Kidney tubule cell (primary cell): Measurements from ENCODE around the gene TSR1.
A peak's percentile ranks its signal among the peaks of the same experiment; 100 is the strongest.

Source experiments
- DNase-seq: peaks from one replicate; pipeline ENCODE4 v3.0.0-alpha.2; 2018; ENCODE audit warnings: low spot score

Gene TSR1

DNA sequence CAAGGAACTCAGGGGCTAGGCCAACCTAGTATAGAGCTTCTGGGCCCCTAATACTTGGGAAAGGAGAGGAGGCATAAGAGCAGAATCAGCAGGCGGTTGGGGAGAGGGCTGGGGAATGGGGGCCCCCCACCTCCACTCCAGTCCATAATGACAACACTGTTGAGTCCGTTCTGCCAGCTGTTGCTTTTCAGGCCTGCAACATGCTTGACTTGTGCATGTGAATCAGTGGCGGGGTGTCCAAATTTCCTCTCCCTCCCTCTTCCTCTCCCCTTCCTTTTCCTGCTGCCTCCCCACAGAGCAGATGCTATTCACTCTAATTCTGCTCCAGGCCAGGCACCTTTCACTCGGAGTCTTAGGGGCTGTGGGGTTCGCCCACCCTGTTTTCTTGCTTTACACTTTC is 32.8 kb upstream of the TSR1 start:
- DNase-seq, result no peak

DNA sequence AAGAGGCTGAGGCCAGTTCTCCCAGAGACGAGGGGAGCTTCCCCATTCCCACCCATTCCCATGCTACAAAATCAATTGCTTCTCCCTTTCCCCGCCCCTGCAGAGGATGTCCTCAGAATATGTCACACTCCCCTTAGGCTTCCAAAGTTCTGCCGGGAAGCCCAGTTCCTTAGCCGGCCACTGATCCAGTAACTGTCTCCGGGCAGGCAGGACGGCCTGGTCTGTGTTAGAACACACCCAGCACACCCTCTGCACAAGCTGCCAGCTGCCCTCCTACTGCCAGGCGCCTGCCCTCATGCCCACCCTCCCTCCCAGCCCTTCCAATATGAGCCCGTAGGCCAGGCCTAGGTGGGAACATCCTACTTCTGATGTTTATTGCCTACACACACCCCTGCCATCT is 32.1 kb upstream of the TSR1 start:
- DNase-seq, result no peak

DNA sequence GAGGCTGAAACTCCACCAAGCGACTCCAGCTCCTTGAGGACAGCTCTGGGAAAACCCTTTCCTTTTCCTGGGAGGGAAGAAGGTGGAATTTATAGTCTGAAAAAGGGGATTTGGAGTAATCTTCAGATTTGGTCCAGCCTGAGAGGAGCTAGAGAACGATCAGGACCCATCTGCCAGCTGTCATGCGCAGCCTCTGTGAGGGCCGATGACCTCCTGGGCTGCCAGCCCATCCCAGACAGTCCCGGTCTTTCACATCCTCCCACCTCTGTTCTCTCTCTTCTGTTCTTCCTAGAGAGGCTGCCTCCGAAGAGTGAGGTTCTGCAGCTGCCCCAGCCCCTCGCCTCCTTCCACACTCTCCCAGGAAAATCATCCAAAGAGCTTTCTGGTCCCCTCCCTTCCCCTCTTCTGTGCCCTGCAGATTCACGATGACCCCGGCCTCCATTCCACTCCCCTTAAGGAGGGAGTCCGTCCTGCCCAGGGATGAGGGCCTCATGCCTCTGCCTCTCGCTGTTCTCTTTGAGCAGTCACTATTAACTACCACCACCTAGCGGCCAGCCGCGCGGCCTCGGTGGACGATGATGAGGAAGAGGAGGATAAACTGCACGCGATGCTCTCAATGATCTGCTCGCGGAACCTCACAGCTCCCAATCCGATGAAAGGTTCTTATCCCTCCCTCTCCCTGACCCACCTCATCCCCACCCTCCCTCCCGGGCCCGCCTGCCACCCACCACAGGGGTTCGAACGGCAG is 30.7 kb upstream of the TSR1 start:
- no peak for DNase-seq

DNA sequence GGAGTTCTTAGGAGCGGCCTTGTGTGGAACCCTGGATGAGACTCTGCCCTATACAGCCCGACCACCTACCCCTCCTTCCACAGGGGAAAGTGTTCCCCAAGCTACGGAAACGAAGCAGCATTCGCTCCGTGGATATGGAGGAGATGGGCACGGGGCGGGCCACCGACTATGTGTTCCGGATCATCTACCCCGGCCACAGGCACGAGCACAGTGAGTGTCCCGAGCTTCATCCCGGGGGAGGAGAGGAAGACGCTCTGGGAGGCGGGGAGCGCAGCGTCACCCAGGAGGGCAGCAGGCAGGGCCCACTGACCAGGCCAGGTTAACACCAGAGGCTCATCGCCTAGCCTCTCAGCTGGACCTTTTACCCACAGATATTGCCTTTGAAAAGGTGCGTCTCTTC is 28.9 kb upstream of the TSR1 start:
- DNase-seq, result no peak

DNA sequence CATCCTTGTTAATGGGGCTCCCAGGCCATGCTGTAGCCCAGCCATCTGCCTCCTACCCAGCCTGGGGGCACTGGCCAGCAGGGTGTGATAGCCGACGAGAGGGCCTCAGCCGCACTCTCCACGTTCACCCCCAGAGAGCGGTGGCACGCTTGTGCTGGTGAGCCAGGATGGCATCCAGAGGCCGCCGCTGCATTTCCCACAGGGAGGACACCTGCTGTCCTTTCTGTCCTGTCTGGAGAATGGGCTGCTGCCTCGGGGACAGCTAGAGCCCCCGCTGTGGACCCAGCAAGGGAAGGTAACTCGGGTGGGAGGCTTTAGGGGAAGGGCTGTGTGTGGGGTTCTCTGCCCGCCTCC is 28.5 kb upstream of the TSR1 start:
- no peak for DNase-seq

DNA sequence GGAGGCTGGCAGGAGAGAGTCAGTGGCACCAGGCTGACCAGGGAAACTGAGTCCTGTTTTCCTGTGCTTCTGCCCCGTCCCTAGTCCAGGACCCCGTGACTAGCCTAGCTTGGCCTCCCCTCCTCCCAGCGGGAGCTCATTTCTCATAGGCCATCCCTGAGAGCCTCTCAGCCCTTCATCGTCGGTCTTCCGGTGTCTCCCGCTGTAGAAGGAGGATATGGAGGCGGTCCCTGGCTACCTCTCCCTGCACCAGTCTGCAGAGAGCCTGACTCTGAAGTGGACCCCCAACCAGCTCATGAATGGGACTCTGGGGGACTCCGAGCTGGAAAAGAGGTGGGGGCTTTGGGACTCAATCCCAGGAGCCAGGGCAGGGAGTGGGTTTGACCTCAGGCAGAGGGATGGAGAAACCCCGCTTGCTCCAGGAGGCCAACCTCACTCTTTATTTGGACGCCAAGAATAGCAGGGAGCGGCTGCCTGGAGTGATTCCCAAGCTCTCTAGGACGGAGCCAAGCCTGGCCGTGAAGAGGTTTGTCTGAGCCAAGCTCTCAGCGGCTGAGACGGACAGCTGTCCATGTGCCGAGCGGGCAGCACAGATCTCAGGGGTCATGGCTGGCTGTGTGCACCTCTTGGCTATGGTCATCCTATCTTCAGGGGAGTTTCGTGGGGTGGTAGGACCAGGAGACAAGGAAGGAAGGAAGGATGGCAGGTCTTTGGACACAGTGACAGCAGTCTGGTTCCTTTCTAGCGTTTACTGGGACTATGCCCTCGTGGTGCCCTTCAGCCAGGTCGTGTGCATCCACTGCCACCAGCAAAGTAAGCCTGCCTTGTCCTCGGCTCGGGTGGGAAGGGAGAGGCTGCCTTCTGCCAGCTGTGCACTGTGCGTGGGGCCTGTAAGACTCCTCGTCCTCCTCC is 27.9 kb upstream of the TSR1 start:
- DNase-seq, result no peak

DNA sequence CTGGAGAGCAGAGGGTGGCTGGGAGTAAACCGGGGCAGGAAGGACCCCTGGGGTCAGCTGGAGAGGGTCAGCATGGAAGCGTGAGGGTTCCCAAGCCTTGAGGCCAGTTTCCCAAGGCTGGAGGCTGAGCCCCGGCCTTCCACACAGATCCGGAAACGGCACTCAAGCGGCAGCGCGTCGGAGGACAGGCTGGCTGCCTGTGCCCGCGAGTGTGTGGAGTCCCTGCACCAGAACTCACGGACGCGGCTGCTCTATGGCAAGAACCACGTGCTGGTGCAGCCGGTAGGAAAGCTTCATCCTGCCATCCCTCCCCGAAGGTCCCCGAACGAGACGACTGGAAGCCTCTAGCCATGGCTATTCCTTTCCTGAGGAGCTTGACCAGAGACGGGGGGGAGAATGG is 27.1 kb upstream of the TSR1 start:
- DNase-seq, result no peak

DNA sequence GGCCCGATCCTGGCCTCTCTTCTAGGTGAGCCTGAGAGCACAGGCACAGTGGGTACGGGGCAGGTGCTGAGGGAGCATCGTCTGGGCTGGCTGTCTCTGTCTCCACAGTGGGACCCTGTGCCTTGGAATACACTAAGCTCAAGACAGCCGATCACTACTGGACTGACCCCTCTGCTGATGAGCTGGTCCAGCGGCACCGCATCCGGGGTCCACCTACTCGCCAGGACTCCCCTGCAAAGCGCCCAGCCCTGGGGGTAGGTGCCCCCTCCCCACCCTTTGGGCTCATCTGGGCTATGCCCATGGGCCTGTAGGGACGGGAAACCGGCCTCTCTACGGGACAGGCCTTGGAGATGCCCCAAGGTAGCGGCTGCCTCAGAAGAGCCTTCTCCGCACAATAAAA is 26.6 kb upstream of the TSR1 start:
- DNase-seq, result no peak

DNA sequence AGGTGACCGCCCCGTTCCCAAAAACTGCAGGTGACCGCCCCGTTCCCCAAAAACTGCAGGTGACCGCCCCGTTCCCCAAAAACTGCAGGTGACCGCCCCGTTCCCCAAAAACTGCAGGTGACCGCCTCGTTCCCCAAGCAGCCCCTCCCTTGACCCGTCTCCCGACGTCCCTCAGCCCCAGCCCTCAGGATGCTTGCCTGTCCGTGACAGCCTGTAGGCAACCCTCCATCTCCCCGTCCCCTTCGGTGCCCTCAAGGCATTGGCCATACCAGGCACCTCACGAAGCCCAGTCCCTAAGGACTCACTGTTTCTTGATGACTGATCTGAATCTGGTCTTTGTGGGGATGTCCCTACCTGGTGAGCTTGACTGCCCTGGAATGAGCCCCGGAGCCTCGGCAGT is 26.2 kb upstream of the TSR1 start:
- no peak for DNase-seq

DNA sequence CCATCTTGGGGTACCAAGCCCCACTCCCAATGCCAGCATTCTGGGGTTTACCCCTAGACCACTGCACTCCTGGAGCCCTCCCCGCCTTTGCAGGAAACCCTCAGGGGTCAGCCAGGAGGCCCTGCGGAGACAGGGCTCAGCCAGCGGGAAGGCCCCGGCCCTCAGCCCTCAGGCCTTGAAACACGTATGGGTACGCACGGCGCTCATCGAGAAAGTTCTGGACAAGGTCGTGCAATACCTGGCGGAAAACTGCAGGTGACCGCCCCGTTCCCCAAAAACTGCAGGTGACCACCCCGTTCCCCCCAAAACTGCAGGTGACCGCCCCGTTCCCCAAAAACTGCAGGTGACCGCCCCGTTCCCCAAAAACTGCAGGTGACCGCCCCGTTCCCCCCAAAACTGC is 25.8 kb upstream of the TSR1 start:
- no peak for DNase-seq

DNA sequence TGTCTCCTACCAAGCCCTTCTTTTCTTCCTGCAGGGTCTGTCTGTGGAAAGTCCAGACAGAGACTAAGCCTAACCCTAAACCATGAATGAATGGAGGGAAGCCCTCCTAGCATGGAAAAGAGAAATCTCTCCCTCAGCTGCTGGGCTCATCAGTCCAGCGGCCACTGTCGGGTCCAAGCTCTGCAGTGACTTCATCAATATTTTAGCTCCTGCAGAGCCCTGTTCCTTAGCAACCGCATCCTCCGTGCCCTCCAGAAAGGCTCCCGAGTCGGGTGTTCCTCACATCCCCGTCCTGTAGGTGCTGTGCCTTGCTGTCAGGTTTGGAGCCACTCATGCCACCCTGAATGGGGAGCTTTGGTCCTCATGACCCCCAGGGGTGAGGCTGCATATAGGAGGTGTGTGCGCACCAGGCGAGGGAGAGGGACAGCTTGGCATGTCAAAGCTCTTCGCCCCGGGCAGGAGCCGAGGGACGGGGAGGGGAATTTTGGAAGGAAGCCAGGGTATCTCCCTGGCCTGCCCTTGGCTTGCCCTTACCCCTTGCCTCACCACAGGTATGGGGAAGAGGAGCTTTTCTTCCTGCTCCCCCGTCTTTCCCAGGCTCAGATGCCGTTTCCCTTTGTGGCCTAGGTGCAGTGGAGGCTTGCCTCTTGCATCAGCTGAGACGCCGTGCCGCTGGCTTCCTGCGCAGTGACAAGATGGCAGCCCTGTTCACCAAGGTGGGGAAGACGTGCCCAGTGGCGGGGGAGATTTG is 24.9 kb upstream of the TSR1 start:
- peak; percentile 59 for DNase-seq

DNA sequence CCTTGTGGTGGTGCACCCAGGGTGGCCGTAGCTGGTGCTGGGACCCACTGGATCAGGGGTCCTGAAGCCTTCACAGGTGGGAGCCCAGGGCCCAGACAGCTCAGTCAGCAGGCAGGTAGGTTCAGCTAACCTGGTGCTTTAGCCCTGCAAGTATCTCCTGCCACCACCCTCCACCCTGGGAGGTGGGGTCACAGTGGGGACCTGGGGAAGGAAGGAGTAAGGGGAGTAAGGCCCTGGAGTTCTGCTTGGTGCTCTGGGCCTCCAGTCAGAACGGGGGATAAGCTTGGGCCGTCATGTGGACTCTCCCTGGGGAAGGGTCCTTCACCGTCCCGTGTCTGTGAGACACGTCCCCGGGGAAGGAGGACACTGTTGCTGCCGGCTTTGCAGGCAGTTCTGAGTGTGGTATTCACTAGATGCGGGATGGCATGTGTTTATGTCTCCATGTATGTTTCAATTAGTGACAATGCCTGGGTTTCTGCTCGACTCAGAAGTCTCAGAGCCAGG is 21.7 kb upstream of the TSR1 start:
- DNase-seq, result no peak

DNA sequence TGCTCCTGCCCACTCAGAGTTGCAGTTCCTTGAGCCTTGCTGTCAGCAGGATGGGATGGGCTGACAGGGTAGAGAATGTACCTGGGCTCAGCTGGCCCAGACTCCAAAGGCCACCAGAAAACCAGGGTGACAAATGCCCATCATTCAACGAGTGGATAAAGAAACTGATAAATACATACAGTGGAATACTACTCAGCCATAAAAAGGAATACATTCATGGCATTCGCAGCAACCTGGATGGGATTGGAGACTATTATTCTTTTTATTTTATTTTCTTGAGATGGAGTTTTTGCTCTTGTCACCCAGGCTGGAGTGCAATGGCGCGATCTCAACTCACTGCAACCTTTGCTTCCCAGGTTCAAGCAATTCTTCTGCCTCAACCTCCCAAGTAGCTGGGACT is 21.0 kb upstream of the TSR1 start:
- DNase-seq, result no peak

DNA sequence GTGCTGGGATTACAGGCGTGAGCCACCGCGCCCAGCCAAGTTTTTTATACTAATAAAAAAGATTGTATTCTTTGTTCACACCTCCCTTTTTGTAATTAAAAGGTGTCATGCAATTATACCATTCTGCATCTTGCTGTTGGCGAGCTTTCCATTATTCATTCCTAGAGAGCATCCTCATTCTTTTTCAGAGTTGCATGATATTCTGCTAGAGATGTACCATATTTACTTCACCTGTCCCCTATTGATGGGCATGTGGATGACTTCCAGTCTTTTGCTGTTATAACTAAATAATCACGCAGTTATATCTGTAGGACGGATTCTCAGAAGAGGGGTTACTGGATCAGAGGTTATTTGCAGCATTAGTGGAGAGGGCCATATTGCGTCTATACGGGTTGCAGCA is 18.1 kb upstream of the TSR1 start:
- no peak for DNase-seq

DNA sequence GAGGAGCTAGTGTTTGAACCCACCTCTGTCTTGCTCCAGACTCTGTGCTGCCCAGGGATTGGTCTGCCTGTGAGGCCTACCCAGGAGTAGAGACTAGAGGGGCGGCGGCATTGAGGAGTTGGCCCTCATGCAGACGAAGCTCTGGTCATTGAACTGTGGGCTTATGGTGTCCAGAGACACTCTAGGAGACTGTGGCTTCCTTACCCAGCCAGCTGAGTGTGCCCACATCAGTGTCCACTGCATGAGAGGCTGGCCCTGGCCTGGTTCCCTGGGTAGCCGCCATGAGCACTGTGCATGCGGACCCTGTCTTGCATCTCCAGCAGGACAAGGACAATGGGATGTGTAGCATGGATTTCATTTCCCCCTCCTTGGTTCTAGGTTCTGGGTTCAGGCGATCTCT is 15.0 kb upstream of the TSR1 start:
- no peak for DNase-seq

DNA sequence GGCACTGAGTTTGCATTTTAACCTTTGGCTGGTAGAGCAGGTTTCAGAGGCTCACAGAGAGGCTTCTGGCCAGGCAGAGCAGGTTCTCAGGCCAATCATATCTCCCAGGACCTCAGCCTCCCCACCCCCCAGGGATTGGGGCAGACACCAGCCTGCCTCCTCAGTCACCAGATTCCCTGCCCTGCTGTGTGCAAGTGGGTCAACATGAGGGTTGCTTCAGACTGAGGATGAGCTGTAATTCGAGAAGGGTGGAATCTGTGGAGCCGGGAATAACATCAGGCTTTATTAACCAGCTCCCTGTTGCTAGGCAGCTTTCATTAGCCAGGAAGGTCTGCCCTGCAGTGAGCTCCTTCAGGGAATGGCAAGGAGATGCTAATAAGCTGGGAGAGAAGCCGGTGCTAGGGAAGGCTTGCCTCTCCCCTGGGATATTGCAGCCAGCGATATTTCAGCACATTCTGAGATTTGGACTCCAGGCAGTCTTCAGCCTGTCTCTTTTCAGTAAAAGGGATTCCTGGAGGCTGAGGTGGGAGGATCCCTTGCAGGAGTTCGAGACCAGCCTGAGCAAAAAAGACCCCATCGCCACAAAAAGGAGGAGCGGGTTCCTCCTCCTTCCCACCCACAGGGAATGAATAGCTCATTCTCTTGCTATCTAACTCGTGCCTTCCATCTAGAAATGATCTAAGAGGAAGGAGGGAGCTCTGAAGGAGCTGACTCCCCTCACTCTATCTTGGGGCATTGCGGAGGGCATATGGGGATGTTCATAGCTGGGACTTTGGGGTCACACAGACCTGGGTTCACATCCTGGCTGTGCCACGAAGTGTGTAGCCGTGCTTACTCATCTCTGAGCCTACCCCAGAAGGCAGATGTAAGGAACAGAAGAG is 11.8 kb upstream of the TSR1 start:
- peak; percentile 80 for DNase-seq

DNA sequence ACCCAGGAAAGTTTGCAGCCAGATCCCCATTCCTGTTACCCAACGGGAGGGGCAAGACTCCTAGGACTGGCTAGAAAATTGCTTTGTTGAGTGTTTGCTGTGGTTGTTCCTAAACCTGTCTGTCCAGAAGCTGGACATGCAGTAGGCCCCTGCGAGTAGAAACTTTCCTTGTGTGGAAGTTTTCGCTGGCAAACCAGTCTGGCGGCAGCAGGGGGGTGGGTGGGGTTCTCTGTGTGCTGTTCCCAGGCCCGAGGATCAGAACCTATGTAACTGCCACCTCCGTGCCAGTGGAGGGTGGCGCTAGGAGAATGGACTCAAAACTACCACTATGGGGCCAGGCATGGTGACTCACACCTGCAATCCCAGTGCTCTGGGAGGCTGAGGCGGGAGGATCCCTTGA is 10.2 kb upstream of the TSR1 start:
- DNase-seq, result no peak

DNA sequence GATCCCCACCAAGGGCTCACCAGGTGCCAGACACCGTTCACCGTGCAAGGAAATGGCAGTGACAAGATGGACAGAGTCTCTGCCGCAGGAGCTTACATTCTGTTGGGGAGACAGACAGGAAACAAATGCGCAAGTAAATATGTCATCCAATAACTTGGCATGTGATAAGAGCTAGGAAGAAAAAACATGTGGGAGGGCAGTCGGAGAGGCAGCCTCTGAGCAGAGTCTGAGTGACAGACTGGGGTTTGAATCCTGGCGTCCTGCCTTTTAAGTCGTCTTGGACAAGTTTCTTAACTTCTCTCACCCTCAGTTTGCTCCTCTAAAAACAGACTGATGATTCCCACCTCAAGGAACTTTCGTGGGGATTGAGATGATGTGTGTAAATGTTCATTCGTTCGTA is 8.3 kb upstream of the TSR1 start:
- DNase-seq, result no peak

DNA sequence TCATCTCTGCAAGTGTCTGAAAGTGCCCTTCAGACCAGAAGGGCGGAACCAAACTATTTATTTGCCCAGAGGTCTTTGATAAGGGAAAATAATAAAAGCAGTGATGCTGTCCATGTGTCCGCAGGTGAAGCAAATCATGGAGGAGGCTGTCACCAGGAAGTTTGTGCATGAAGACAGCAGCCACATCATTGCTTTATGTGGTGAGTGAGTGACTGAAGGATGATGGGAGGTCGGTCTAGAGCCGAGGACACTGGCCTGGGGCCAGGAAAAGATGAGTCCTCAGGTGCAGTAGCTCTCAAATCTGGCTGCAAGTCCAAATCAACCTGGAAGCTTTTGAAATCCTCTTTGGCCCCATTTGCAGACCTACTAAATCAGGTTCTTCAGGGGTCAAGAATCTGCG is 7.2 kb upstream of the TSR1 start:
- peak; percentile 64 for DNase-seq

DNA sequence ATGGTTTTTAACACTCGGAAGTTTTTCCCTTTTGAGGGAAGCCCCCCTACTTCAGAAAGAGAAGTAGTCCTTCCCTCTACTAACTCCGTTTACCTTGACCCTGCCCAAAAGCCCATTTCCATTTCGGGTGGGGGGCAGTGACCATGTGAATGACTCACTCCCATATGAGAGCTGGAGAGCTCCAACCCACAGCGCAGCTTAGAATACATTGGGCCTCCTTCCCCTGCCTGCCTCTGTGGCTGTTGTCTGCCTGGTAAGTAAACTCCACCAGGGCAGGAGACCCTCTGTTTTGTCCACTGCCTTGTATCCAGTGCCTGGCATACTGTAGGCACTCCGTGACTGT is 2.0 kb upstream of the TSR1 start:
- DNase-seq, result peak; percentile 15

DNA sequence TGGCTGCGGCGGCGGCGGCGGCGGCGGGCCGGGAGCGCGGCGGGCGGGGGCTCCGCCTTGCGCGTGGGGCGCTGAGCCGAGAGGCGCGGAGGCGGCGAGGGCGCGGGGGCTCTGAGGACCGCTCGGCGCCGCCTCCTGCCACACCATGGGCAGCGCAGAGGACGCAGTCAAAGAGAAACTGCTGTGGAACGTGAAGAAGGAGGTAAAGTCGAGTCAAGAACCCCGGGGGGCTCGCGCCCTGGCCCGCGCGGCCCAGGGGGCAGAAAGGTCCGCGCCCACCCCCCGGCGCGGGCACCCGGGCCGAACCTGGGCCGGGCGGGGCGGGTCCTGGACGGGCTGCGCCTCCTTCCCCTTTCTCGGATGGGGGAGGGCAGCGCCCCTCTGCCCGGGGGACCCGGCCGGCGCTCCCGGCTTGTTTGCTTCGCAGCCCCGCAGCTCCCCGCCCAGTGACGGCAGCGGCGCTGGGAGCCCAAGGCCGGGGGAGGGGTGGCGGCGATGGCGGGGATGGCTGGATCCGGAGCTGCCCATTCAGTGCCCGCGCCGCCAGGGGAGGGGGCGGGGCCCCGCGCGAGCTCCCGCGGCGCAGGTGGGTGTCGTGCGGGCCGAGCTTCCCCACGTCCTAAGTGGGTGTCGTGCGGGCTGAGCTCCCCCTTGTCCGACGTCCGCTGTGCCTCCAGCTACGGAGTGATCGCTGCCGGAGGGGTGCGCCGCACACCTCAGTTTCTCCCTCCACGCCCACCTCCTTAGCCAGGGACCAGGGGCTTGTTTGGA is 1.5 kb upstream of the TSR1 start:
- DNase-seq, result peak; percentile 64
